Measurements from ENCODE around the gene C4B. TPM values are rescaled to one million over a fixed set of nuclear protein-coding genes. Genes with fewer than 3 reads are reported as not detected.
A peak's percentile ranks its signal among the peaks of the same experiment; 100 is the strongest.

The C4B gene
- total and polyA plus RNA-seq, 9 of the 15 experiments (the other 6 are each of a cell fraction or from before 2014, with no cell fraction given) = 0.32 to 8.8 (median 5.4) TPM

GRCh38 chr6:31972709-31973350 lies 41.8 kb upstream of the C4B start (continued):
- no peak for TF ChIP-seq ZBTB40 (IDR thresholded peaks at IDR 0.05)
- TF ChIP-seq ZBTB40 (CRISPR knock-in tag; IDR thresholded peaks at IDR 0.05) = no peak
- no peak for TF ChIP-seq ZNF3 (CRISPR knock-in tag; IDR thresholded peaks at IDR 0.05)
- no peak for TF ChIP-seq XRCC3 (IDR thresholded peaks at IDR 0.05)
- TF ChIP-seq ZBTB12 (CRISPR knock-in tag; IDR thresholded peaks at IDR 0.05) = no peak
- TF ChIP-seq NONO (IDR thresholded peaks at IDR 0.05; ENCODE audit: low read depth in 2 of 2, low read length in 1 of 2) = no peak
- TF ChIP-seq E2F3 (CRISPR knock-in tag; IDR thresholded peaks at IDR 0.05) = no peak; the same call in 1 of the 2 replicates
- TF ChIP-seq EWSR1 (IDR thresholded peaks at IDR 0.05; ENCODE audit: borderline replicate concordance, low read depth, partially characterized antibody) = no peak
- no peak for TF ChIP-seq ZBTB49 (CRISPR knock-in tag; IDR thresholded peaks at IDR 0.05; ENCODE audit: borderline replicate concordance)
- TF ChIP-seq HDAC1 (IDR thresholded peaks at IDR 0.05) = peak in 1 of 2 experiments; percentile 81; a peak in 2 of 4 replicates
- peak; percentile 80 for TF ChIP-seq DPF2 (IDR thresholded peaks at IDR 0.05)
- TF ChIP-seq SMARCB1 (IDR thresholded peaks at IDR 0.05; ENCODE audit: insufficient read length, low read depth) = no peak
- TF ChIP-seq MNT (conservative IDR thresholded peaks at IDR 0.05) = no peak
- TF ChIP-seq NR3C1 (CRISPR knock-in tag; IDR thresholded peaks at IDR 0.05) = no peak

All from K562 (cell line).